ENCODE data around the gene CYP2A6.
"Not testable (repeated sequence)": the region's sequence is repeated elsewhere in the genome, so short reads cannot be mapped to it uniquely, and the experiment has no call there.

CYP2A6 gene

GRCh38 chr19:40843653-40844052 lies 6.6 kb downstream of the CYP2A6 start:
- peak; percentile 83 for DNase-seq

DNA sequence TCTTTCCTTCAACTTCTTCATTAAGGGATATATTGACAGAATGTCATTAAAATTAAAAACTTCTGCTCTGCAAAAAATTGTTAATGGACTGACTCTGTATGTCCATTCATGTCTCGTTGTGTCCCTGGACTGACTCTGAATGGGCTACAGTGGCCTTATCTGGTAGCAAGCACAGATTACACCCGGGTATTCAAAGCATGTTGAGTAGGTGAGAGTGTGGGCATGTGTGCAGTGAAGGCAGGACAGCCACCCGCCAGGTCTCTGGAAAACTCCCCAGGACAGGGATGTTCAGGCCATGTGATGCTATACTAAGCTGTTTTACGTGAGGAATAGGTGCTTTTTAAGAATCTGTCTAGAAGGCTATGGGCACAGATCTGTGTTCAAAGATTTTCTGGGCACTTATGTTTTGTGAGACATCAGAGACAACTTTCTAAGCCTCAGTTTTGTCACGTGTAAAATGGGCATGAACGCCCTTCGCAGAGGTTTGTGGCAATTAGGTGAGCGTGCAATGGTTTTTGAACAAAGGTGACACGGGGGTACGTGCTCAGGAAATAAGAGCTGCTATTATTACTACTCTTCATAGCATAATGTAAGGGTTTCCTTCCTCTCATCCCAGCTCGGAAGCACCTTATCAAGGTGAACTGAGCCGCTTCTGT lies 7.1 kb downstream of the CYP2A6 start:
- DNase-seq = not testable (repeated sequence)

DNA sequence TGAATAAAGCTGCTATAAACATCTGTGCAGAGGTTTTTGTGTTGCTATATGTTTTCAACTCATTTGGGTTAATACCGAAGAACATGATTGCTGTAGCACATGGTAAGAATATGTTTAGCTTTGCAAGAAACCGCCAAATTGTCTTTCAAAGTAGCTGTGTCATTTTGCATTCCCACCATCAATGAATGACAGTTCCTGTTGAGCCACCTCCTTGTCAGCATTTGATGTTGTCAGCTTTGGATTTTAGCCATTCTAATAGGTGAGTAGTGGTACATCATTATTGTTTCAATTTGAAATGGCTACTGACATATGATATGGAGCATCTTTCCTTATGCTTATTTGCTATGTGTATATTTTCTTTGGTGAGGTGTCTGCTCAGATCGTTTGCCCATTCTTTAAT lies 8.2 kb downstream of the CYP2A6 start:
- DNase-seq = not testable (repeated sequence)

GRCh38 chr19:40838477-40838876 lies 11.8 kb downstream of the CYP2A6 start:
- DNase-seq = not testable (repeated sequence)

GRCh38 chr19:40836754-40837429 lies 13.4 kb downstream of the CYP2A6 start:
- DNase-seq = no peak

DNA sequence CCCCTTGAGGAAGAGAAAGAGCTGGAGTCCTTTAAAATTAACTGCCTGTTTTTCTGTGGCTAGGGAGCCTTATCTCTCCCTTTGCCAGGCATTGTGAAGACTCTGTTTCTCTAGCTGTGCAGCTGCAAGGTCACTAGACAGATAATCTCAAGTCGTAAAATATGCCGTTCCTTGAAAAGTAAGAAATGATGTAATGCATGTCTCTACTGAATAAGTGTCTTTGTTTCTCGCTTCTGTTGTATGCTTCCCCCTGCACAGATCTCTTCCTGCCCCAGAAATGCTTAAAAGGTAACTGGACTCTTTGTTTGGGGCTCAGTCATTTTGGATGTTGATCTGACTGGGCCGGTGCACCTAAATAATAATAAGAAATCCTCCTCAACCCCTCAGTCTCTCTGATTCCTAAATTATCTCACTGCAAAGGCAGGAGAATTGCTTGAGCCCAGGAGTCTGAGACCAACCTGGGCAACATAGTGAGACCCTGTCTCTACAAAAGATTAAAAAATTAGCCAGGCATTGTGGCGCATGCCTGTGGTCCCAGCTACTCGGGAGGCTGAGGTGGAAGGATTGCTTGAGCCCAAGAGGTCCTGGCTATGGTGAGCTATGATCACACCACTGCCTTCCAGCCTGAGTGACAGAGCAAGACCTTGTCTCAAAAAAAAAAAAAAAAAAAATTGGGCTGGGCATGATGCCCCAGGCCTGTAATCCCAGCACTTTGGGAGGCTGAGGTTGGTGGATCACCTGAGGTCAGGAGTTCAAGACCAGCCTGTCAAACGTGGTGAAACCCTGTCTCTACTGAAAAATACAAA lies 16.3 kb downstream of the CYP2A6 start:
- DNase-seq = not testable (repeated sequence)

- not testable (repeated sequence) for DNase-seq
Observed at GRCh38 chr19:40832431-40832790, 17.8 kb downstream of the CYP2A6 start.

DNA sequence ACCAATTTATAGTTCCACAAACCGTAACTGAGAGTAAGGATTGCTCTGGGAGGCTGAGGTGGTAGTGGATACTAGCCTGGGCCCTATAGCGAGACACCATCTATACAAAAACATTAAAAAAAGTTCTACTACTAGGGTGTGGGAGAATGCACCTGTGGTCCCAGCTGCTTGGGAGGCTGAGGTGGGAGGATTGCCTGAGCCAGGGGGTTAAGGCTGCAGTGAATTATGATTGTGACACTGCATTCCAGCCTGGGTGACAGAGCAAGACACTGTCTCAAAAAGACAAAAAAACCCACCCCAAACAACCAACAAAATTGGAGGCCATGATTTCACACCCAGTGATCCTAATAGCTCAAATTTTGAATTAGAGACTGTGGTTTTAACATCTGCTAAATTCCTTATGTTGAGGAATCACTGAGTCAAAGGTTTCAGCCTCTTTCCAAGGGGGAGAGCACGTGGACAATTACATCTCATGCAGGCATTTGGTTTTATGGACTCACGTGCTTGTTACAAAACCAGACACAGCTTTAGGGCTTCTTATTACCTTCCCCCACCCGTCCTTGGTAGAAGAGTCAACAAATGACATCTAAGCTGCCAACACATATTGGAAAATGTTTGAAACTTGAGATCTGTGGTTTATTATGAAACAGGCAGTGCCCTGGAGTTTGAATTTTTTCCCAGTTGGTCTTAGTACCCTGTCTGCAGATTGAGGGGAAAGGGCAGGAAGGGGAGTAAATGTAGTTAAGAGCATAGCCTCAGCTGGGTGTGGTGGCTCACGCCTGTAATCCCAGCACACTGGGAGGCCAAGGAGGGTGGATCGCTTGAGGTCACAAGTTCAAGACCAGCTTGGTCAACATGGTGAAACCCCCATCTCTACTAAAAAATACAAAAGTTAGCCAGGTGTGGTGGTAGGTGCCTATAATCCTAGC lies 18.5 kb downstream of the CYP2A6 start:
- no peak for DNase-seq

GRCh38 chr19:40830741-40831140 lies 19.5 kb downstream of the CYP2A6 start:
- DNase-seq = not testable (repeated sequence)

GRCh38 chr19:40829205-40829604 lies 21.0 kb downstream of the CYP2A6 start:
- no peak for DNase-seq

DNA sequence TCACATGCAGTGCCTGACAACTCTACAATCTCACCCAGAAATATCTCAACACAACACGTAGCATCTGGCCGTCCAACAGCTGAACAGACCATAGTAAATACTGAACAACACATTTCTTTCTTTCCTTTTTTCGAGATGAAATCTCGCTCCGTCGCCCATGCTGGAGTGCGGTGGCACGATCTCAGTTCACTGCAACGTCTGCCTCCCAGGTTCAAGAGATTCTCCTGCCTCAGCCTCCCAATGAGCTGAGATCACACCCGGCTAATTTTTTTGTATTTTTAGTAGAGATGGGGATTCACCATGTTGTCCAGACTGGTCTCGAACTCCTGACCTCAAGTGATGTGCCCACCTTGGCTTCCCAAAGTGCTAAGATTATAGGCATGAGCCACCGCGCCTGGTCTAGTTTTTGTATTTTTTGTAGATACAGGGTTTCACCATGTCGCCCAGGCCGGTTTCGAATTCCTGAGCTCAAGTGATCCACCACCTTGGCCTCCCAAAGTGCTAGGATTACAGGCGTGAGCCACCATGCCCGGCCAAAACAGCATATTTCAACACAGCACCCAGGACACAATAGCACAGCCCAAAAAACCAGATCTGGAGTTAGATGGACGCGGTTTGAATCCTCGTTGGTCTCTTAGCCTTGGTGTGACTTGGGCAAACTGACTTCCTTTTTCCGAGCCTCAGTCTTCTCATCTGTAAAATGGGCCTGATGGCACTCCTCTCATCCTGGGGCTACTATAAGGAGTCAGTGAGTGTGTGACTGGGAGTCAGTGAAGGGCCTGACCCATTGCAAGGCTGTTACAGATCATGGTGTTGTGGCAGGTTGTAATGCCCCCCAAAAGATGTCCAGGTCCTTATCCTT lies 22.6 kb downstream of the CYP2A6 start:
- peak; percentile 42 for DNase-seq

DNA sequence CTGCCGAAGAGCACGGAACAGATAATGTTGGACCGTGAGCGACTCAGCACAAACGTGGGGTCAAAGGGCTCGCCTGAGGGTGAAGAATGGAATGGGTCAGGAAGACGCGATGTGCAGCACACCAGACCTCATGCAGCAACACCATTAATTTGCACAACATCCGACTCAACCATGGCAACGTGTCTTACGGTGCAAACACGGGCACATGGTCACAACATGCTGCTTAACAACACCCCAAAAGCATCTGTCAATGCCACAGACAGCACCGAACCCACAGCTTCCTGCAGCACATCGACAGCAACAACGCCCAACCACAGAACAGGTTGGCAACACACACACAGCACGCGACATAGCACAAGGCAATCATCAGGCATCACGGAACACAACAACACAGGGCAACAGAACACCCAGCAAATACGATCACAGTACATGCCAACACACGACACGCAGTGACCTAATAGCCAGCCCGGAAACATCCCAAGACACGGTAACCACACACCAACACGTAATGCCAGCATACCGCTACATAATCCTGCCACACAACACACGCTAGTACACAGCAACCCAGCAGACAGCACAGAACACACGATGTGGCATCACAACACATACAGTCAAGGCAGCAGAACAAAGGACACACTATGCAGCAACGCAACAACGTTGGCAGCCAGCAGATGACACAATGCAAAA lies 23.4 kb downstream of the CYP2A6 start:
- DNase-seq = peak; percentile 58

GRCh38 chr19:40826312-40826698 lies 23.9 kb downstream of the CYP2A6 start:
- not testable (repeated sequence) for DNase-seq

GRCh38 chr19:40825460-40826095 lies 24.7 kb downstream of the CYP2A6 start:
- not testable (repeated sequence) for DNase-seq

DNA sequence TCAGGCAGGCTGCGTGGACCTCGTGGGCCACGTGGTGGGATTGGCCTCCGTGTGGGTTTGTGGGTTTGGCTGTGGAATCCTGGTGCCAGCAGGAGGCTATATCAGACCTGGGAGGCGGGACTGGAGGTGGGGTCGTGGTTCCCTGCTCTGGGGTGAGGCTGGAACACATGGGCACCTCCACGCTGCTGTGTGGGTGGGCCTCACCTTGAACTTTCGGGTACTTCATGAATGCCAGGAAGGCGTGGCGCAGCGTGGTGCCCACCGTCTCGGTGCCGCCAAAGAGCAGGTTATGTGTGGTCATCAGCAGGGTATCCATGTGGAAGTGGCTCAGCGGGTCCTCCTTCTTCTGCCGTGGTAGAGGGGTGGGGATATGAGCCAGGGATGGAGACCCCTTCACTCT lies 25.3 kb downstream of the CYP2A6 start:
- peak; percentile 47 for DNase-seq

- DNase-seq = peak; percentile 25
Observed at GRCh38 chr19:40822704-40823553, 27.3 kb downstream of the CYP2A6 start.

DNA sequence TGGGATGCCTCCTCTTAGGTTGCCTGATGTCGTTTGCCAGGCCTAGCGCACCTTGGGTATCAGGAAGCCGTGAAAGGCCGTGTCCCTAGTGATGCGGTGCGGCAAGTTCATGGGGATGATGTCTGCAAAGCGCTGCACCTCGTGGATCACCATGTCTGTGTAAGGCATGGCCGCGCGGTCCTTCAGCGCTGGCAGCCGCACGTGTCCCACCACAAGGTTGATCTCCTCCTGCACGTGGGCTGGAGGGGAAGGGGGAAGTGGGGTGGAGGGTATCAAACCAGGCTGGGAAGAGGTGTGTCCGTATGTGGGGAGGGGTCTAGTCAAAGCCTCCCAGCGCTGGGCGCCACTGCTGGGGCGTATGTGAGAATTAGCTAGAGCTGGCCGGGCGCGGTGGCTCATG lies 28.1 kb downstream of the CYP2A6 start:
- peak; percentile 29 for DNase-seq

- DNase-seq = peak; percentile 85
Observed at GRCh38 chr19:40819479-40820234, 30.6 kb downstream of the CYP2A6 start.

Measured in activated CD8-positive, alpha-beta memory T cell treated with anti-CD3 and anti-CD28 coated beads, Interleukin-2, amount 50 U/mL, for 48 hours (primary cell).